ENCODE results near the gene PURB. TPM values are rescaled to one million over a fixed set of nuclear protein-coding genes. Genes with fewer than 3 reads are reported as not detected.
"Not testable (repeated sequence)": the region's sequence is repeated elsewhere in the genome, so short reads cannot be mapped to it uniquely, and the experiment has no call there.

PURB gene
- total RNA-seq = 10 to 100 TPM; 20.0 to 28.5 (median 26.8) TPM

DNA sequence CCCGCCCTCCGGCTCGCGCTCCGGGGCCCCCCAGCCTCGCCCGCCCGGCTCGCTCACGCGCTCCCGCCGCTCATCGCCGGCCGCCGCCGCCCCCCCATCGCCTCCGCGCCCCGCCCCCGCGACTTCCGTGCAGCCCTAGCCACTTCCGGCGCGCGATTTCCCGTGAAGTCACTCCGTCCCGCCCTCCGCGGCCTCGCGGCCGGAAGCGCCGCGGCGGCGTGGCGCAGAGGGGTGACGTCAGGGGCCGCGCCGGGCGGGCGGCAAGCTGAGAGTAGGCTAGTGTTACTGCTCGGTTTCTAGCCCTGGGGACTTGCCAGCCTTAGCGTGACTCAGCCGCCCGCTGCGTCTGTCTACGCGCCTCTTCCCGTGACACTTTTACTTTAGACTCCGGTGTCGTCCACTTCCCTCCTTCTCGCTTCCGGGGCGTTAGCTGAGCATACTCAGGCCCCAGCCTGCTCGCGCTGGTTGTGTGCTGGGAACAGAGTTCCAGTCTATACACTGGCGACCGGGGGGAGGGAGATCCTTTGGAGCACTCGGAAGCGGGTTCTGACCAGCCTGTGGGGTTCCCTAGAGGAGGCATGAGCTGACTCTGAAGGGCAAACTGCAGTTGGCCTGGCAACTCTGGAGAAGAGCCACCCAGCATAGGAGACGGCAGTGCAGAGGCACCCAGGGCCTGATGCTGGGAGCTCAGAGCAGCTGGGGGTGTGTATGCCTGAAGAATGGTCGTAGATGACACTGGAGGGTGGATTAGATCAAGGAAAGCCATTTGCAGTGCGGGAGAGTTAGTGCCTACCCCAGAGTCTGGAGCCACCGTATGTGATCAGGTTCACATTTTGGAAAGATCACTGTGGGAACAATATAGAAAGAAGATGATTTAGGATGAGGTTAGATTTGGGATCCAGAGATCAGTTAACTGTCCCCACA, at the start of gene PURB:
PURB (minus strand) TSS at position 137 of the 924 bp plus-strand sequence. CDS start 182 bp downstream, outside the sequence.
- H3K4me3 ChIP-seq (ENCODE audit: low read depth, poor library complexity, severe bottlenecking) = peak within 1 kb of the TSS; percentile 70
- TF ChIP-seq, protein P1, sequence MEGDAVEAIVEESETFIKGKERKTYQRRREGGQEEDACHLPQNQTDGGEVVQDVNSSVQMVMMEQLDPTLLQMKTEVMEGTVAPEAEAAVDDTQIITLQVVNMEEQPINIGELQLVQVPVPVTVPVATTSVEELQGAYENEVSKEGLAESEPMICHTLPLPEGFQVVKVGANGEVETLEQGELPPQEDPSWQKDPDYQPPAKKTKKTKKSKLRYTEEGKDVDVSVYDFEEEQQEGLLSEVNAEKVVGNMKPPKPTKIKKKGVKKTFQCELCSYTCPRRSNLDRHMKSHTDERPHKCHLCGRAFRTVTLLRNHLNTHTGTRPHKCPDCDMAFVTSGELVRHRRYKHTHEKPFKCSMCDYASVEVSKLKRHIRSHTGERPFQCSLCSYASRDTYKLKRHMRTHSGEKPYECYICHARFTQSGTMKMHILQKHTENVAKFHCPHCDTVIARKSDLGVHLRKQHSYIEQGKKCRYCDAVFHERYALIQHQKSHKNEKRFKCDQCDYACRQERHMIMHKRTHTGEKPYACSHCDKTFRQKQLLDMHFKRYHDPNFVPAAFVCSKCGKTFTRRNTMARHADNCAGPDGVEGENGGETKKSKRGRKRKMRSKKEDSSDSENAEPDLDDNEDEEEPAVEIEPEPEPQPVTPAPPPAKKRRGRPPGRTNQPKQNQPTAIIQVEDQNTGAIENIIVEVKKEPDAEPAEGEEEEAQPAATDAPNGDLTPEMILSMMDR (IDR thresholded peaks at IDR 0.05) = no peak
- peak in 1 of 2 donors; percentile 92 for TF ChIP-seq POLR2A (IDR thresholded peaks at IDR 0.05)
- WGBS, 2 donors = 1 to 2% methylated on average over 25 to 69 of the region's 72 CpGs
- DNase-seq (ENCODE audit: low spot score in 2 of 2) = peak; percentile 94 to 98
- intact Hi-C loops (cut with DNase I; ENCODE audit: low total_unique reads) = no loop called here

DNA sequence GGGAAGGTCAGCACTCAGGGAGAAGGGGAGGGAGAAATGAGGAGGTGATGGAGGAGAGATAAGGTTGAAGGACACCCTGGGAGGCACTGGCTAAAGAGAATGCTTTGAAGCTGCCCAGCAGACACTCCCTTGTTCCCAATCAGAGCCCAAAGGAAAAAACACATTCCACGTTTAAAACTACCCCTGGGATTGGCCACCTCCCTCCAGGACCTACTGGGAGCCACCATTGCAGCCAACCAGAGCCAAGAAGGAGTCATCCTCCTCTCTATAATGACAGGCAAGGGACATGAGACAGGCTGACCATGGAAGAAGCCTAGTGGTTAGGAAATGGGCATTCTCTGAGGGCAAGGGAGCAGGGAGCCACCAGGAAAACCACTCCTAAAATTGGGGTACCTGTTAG, 49.7 kb upstream of the PURB start:
- 14 to 15% methylated on average over 1 of the region's 1 CpG for WGBS, 2 donors
- H3K4me3 ChIP-seq (ENCODE audit: low read depth, poor library complexity, severe bottlenecking) = no peak overlapping the region
- TF ChIP-seq, protein P1 (IDR thresholded peaks at IDR 0.05) = no peak
- TF ChIP-seq POLR2A (IDR thresholded peaks at IDR 0.05) = no peak
- intact Hi-C loops (cut with DNase I; ENCODE audit: low total_unique reads) = no loop called here
- peak in 1 of 2 donors; percentile 57 for DNase-seq (ENCODE audit: low spot score in 2 of 2)

DNA sequence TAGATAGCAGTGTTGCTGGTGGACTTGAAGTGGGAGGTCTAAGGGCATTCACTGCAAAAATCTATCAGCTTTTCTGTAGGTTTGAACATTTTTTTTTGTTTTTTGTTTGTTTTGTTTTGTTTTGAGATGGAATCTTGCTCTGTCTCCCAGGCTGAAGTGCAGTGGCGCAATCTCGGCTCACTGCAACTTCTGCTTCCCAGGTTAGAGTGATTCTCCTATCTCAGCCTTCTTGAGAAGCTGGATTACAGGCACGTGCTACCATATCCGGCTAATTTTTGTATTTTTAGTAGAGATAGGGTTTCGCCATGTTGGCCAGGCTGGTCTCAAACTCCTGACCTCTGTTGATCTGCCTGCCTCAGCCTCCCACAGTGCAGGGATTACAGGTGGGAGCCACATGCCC, 49.2 kb upstream of the PURB start:
- DNase-seq (ENCODE audit: low spot score in 2 of 2); intact Hi-C loops (cut with DNase I; ENCODE audit: low total_unique reads); H3K4me3 ChIP-seq (ENCODE audit: low read depth, poor library complexity, severe bottlenecking): not testable (repeated sequence)
- WGBS, 2 donors = 84 to 87% methylated on average over 5 of the region's 5 CpGs

DNA sequence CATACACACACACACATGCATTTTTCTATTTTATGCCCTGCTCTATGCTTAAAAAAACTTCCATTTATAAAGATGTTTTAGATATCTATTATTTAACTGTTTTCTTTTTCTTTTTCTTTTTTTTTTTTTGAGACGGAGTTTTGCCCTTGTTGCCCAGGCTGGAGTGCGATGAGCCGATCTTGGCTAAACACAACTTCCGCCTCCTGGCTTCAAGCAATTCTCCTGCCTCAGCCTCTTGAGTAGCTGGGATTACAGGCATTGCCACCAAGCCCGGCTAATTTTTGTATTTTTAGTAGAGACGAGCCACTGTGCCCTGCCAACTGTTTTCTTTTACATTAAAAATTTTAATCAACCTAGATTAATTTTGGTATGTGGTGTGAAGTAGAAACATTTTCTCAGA, 45.6 kb upstream of the PURB start:
- 89 to 97% methylated on average over 6 of the region's 6 CpGs for WGBS, 2 donors
- no peak overlapping the region for H3K4me3 ChIP-seq (ENCODE audit: low read depth, poor library complexity, severe bottlenecking)
- TF ChIP-seq, protein P1 (IDR thresholded peaks at IDR 0.05) = no peak
- no peak for TF ChIP-seq POLR2A (IDR thresholded peaks at IDR 0.05)
- DNase-seq (ENCODE audit: low spot score in 2 of 2) = peak in 1 of 2 donors; percentile 6
- intact Hi-C loops (cut with DNase I; ENCODE audit: low total_unique reads) = no loop called here

DNA sequence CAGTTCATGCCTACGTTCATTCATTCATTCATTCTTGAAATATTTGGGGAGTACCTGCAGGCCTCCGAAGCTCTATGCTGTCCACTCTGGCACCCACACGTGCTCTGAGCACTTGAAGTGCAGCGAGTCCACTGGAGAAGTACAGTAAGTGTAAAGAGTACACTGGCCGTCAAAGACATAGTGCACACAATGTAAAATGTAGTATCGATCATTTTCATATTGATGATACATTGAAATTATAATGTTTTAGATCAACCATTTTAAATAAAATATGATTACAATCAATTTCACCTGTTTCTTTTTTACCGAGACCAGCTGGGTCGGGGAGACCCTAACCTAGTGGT, 37.0 kb upstream of the PURB start:
- 65 to 70% methylated on average over 8 of the region's 8 CpGs for WGBS, 2 donors
- TF ChIP-seq, protein P1 (IDR thresholded peaks at IDR 0.05) = no peak
- no peak for TF ChIP-seq POLR2A (IDR thresholded peaks at IDR 0.05)
- no peak for DNase-seq (ENCODE audit: low spot score in 2 of 2)
- intact Hi-C loops (cut with DNase I; ENCODE audit: low total_unique reads) = loop anchor here (10.0 kb wide), 1 partner anchor 68 kb away; no protein-coding TSS in a partner anchor
- H3K4me3 ChIP-seq (ENCODE audit: low read depth, poor library complexity, severe bottlenecking) = no peak overlapping the region

DNA sequence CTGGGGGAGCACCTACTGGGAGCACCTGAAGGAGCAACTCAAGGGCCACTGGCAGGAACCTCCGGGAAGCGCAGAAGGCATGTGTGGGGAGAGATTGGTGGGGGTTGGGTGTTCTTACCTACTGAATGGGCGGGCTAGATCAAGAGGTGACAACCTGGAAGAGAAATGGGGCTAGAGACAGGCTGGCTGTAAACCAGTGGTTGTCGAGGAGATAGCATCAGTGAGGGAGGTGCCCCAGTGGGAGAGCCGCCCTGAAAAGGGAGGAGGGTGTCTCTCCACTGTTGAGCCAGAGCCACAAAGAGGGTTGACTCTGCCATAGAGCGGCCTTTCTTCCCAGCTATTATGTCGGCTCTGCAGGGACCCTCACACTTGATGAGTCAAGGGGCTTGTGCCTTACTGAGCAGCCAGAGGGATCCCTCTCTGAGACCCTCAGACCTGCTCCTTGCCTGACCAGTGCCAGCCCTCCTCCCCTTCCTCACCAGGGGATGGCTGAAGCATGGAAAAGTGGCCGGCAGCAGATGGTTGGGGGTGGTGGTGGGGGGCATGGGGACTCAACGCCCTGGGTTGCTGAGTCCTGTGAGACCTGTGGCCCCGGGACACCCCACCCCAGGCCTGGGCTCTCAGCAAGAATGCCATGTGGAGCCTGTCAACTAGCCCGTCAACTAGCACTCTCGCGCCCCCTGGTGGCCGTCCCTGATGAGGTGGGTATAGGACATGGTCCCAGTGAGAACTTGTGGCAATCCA, 36.4 kb upstream of the PURB start:
- intact Hi-C loops (cut with DNase I; ENCODE audit: low total_unique reads) = loop anchor here (10.0 kb wide), 1 partner anchor 67 kb away; no protein-coding TSS in a partner anchor
- no peak for TF ChIP-seq POLR2A (IDR thresholded peaks at IDR 0.05)
- TF ChIP-seq, protein P1 (IDR thresholded peaks at IDR 0.05) = peak in 1 of 3 donors; percentile 12
- H3K4me3 ChIP-seq (ENCODE audit: low read depth, poor library complexity, severe bottlenecking) = no peak overlapping the region
- 25 to 28% methylated on average over 13 to 14 of the region's 14 CpGs for WGBS, 2 donors
- DNase-seq (ENCODE audit: low spot score in 2 of 2) = peak; percentile 86 to 98
